Gastrocnemius medialis (tissue), 4 donors: ENCODE results near the gene MRPL17. TPM values are rescaled to one million over a fixed set of nuclear protein-coding genes. Genes with fewer than 3 reads are reported as not detected.

Experiments
- ATAC-seq, 2 donors: fragments of 150-250 bp; one replicate each; pipeline ENCODE4 v1.9.1; 2016
- DNase-seq, 2 donors: peaks; one replicate each; pipeline ENCODE4 v3.0.0-alpha.2; 2019
- H3K27ac ChIP-seq, 4 donors: fragments of 200-600 bp; sonication (generic); 1 replicate in 1 of 4; 2 replicates in 3 of 4; pipeline ENCODE4 v1.5.1; 2016 to 2018; ENCODE audit warnings: mild to moderate bottlenecking in 2 of 4, moderate library complexity in 1 of 4
- H3K27me3 ChIP-seq, 3 donors: fragments of 200-600 bp; sonication (generic) in 2 of 3; 1 replicate in 1 of 3; 2 replicates in 2 of 3; pipeline versions ENCODE4 v1.5.1 to v1.6.0; 2016 to 2019; ENCODE audit warnings: mild to moderate bottlenecking in 1 of 3, moderate library complexity in 1 of 3
- H3K36me3 ChIP-seq, 2 donors: fragments of 200-600 bp; sonication (generic) in 1 of 2; one replicate each; pipeline ENCODE4 v1.5.1; 2017 to 2018
- H3K4me1 ChIP-seq, 2 donors: fragments of 200-600 bp; sonication (generic) in 1 of 2; one replicate each; pipeline ENCODE4 v1.5.1; 2016 to 2017; ENCODE audit warnings: mild to moderate bottlenecking in 2 of 2
- H3K4me3 ChIP-seq, 4 donors: fragments of 200-600 bp; sonication (generic) in 3 of 4; 1 replicate in 1 of 4; 2 replicates in 3 of 4; pipeline ENCODE4 v1.5.1; 2016 to 2019; ENCODE audit warnings: mild to moderate bottlenecking in 2 of 4
- H3K9me3 ChIP-seq, 3 donors: fragments of 200-600 bp; sonication (generic) in 2 of 3; 1 replicate in 1 of 3; 2 replicates in 2 of 3; pipeline ENCODE4 v1.5.1; 2016 to 2019
- CTCF ChIP-seq, 5 experiments: fragments of 450-650 bp in 3 of 5; fragments of 200-600 bp in 2 of 5; sonication (generic) in 2 of 5; IDR thresholded peaks in 4 of 5; conservative IDR thresholded peaks in 1 of 5; 1 replicate in 4 of 5; 2 replicates in 1 of 5; pipeline ENCODE4 v1.5.1; 2016 to 2019; ENCODE audit warnings: antibody characterized with exemption in 5 of 5, mild to moderate bottlenecking in 3 of 5, moderate library complexity in 3 of 5
- POLR2A ChIP-seq, 2 donors: fragments of 450-650 bp; IDR thresholded peaks; one replicate each; pipeline ENCODE4 v1.6.1; 2017; ENCODE audit warnings: antibody characterized with exemption in 2 of 2, mild to moderate bottlenecking in 2 of 2, moderate library complexity in 2 of 2
- in situ Hi-C, 4 donors: fragments of 200-750 bp; cut with MboI; loops; one replicate each; pipeline versions ENCODE4 v1.15.0 to v1.8.0; 2017; ENCODE audit warnings: low sequenced_read_pairs in 4 of 4
- intact Hi-C: fragments of 100-400 bp; cut with DNase I; formaldehyde crosslinking; loops from one replicate; pipeline ENCODE4 v1.15.1; 2023; ENCODE audit warnings: low total_unique reads
- total RNA-seq, 4 donors: library from RNA; depleted of rRNA; stranded (reverse); fragments of >200 nt; gene quantifications; one replicate each; pipeline versions ENCODE4 v1.1.0 to v1.2.3, GENCODE V29; 2016

The MRPL17 gene
- total RNA-seq, 4 donors from 2014 or later = 25.1 to 33.4 (median 27.7) TPM

- no peak for DNase-seq
- H3K4me1 ChIP-seq = peaks cover 14 to 44% of the 10 kb centered on the region in 2 donors
- intact Hi-C loops (no loop called here), in situ Hi-C loops (no loop called here)
- H3K27ac ChIP-seq = peak overlapping the region; percentile 39 to 52 (median 47)
- TF ChIP-seq POLR2A (IDR thresholded peaks at IDR 0.05) (no peak), CTCF (IDR thresholded peaks at IDR 0.05 in 4 of 5, conservative IDR thresholded peaks at IDR 0.05 in 1 of 5) (no peak)
- no peaks in the 10 kb centered on the region for H3K36me3 ChIP-seq
- peak; percentile 50 to 56 for ATAC-seq
- H3K4me3 ChIP-seq = no peak overlapping the region
- H3K9me3 ChIP-seq = no peaks in the 10 kb centered on the region
- no peaks in the 10 kb centered on the region for H3K27me3 ChIP-seq
These were observed 47.8 kb downstream of the MRPL17 start for GRCh38 chr11:6635082-6635932.

- Histone ChIP-seq H3K27ac (peak overlapping the region in 3 of 4 donors; percentile 39 to 52 (median 47)), H3K27me3 (no peaks in the 10 kb centered on the region), H3K4me3 (no peak overlapping the region), H3K36me3 (no peaks in the 10 kb centered on the region), H3K4me1 (peaks cover 14 to 44% of the 10 kb centered on the region in 2 donors), H3K9me3 (no peaks in the 10 kb centered on the region)
- TF ChIP-seq POLR2A (IDR thresholded peaks at IDR 0.05) = no peak
- TF ChIP-seq CTCF (IDR thresholded peaks at IDR 0.05 in 4 of 5, conservative IDR thresholded peaks at IDR 0.05 in 1 of 5) = no peak
- intact Hi-C loops = no loop called here
- DNase-seq (no peak), ATAC-seq (no peak)
- in situ Hi-C loops = no loop called here
These were observed 48.6 kb downstream of the MRPL17 start for GRCh38 chr11:6634534-6634933.

- Histone ChIP-seq H3K9me3 (no peaks in the 10 kb centered on the region), H3K36me3 (no peaks in the 10 kb centered on the region), H3K4me1 (peaks cover 12 to 37% of the 10 kb centered on the region in 2 donors), H3K27me3 (no peaks in the 10 kb centered on the region), H3K4me3 (no peak overlapping the region), H3K27ac (no peak overlapping the region)
- no peak for ATAC-seq
- intact Hi-C loops = no loop called here
- TF ChIP-seq POLR2A (IDR thresholded peaks at IDR 0.05) (no peak), CTCF (IDR thresholded peaks at IDR 0.05 in 4 of 5, conservative IDR thresholded peaks at IDR 0.05 in 1 of 5) (no peak)
- in situ Hi-C loops = no loop called here
- DNase-seq = no peak
These were observed 49.4 kb downstream of the MRPL17 start for GRCh38 chr11:6633422-6634408.

GRCh38 chr11:6632116-6633073 lies 50.7 kb downstream of the MRPL17 start:
- Histone ChIP-seq H3K36me3 (no peaks in the 10 kb centered on the region), H3K27ac (no peak overlapping the region), H3K9me3 (no peaks in the 10 kb centered on the region), H3K4me3 (no peak overlapping the region), H3K27me3 (no peaks in the 10 kb centered on the region), H3K4me1 (peaks cover 7 to 23% of the 10 kb centered on the region in 2 donors)
- no peak for DNase-seq
- TF ChIP-seq POLR2A (IDR thresholded peaks at IDR 0.05) (no peak), CTCF (IDR thresholded peaks at IDR 0.05 in 4 of 5, conservative IDR thresholded peaks at IDR 0.05 in 1 of 5) (no peak)
- in situ Hi-C loops = no loop called here
- intact Hi-C loops = no loop called here
- no peak for ATAC-seq
